GM23338 (cell line): ENCODE measurements around the gene BOK. TPM values are rescaled to one million over a fixed set of nuclear protein-coding genes. Genes with fewer than 3 reads are reported as not detected.
"Not testable (repeated sequence)": the region's sequence is repeated elsewhere in the genome, so short reads cannot be mapped to it uniquely, and the experiment has no call there.

Source experiments
- ATAC-seq: fragments of 200-7000 bp; cut with Tn5 transposase; 3 replicates; pipeline ENCODE4 v1.9.1; 2020
- DNase-seq: peaks from one replicate; pipeline ENCODE4 v3.0.0-alpha.2; 2015; ENCODE audit warnings: low spot score
- H2AFZ ChIP-seq: fragments of 200-600 bp; sonication (generic); 2 replicates; pipeline ENCODE4 v1.8.0; 2016; ENCODE audit warnings: antibody characterized with exemption, mild to moderate bottlenecking, moderate library complexity
- H3F3A ChIP-seq: fragments of 200-600 bp; sonication (generic); replicated peaks from 2 replicates; pipeline ENCODE4 v1.8.0; 2017; ENCODE audit warnings: antibody characterized with exemption, mixed run types, low read depth
- H3K27ac ChIP-seq: fragments of 200-600 bp; sonication (generic); 2 replicates; pipeline ENCODE4 v1.6.1; 2016; ENCODE audit warnings: low read depth
- H3K27me3 ChIP-seq: fragments of 200-600 bp; sonication (generic); 2 replicates; pipeline ENCODE4 v1.8.0; 2016; ENCODE audit warnings: mild to moderate bottlenecking, mixed run types, moderate library complexity; ENCODE audit not compliant: insufficient read depth
- H3K36me3 ChIP-seq: fragments of 200-600 bp; sonication (generic); 2 replicates; pipeline ENCODE4 v1.8.0; 2016; ENCODE audit warnings: mild to moderate bottlenecking; ENCODE audit not compliant: insufficient read depth
- H3K4me1 ChIP-seq: fragments of 200-600 bp; sonication (generic); 2 replicates; pipeline ENCODE4 v1.8.0; 2016; ENCODE audit warnings: mild to moderate bottlenecking, moderate library complexity; ENCODE audit not compliant: insufficient read depth
- H3K4me2 ChIP-seq: fragments of 200-600 bp; sonication (generic); 2 replicates; pipeline ENCODE4 v1.7.1; 2017; ENCODE audit warnings: mixed run types
- H3K4me3 ChIP-seq: fragments of 200-600 bp; sonication (generic); 2 replicates; pipeline ENCODE4 v1.6.1; 2016; ENCODE audit warnings: mixed run types
- H3K79me2 ChIP-seq: fragments of 200-600 bp; sonication (generic); replicated peaks from 2 replicates; pipeline ENCODE4 v1.8.0; 2017; ENCODE audit warnings: mild to moderate bottlenecking; ENCODE audit not compliant: insufficient read depth
- H3K9me2 ChIP-seq: fragments of 200-600 bp; sonication (generic); 2 replicates; pipeline ENCODE4 v1.8.0; 2017; ENCODE audit not compliant: insufficient read depth
- H4K20me1 ChIP-seq: fragments of 200-600 bp; sonication (generic); replicated peaks from 2 replicates; pipeline ENCODE4 v1.8.0; 2017; ENCODE audit warnings: mild to moderate bottlenecking; ENCODE audit not compliant: insufficient read depth
- H3K27ac Mint-ChIP-seq: 2 replicates; pipeline ENCODE4 v1.8.0; 2020; ENCODE audit warnings: inconsistent platforms, mild to moderate bottlenecking, moderate library complexity, mixed read lengths
- H3K27me3 Mint-ChIP-seq: 3 replicates; pipeline ENCODE4 v1.8.0; 2022; ENCODE audit warnings: low read depth, mild to moderate bottlenecking, moderate library complexity, mixed read lengths, inconsistent platforms; ENCODE audit not compliant: insufficient read depth, poor library complexity
- H3K36me3 Mint-ChIP-seq: 3 replicates; pipeline ENCODE4 v1.8.0; 2021; ENCODE audit warnings: low read depth, mild to moderate bottlenecking, inconsistent platforms, moderate library complexity, mixed read lengths
- H3K4me1 Mint-ChIP-seq: 3 replicates; pipeline ENCODE4 v1.8.0; 2020; ENCODE audit warnings: mild to moderate bottlenecking, inconsistent platforms, mixed read lengths
- H3K4me3 Mint-ChIP-seq: 3 replicates; pipeline ENCODE4 v1.8.0; 2021; ENCODE audit warnings: moderate library complexity, mild to moderate bottlenecking, inconsistent platforms, mixed read lengths
- H3K9me3 Mint-ChIP-seq: 3 replicates; pipeline ENCODE4 v1.8.0; 2020; ENCODE audit warnings: moderate library complexity, mild to moderate bottlenecking, inconsistent platforms, mixed read lengths
- EZH2 ChIP-seq: fragments of 200-600 bp; sonication (generic); IDR thresholded peaks from one replicate; pipeline ENCODE4 v1.8.0; 2017; ENCODE audit warnings: antibody characterized with exemption, mild to moderate bottlenecking, low read depth; ENCODE audit not compliant: unreplicated experiment
- EZH2phosphoT487 ChIP-seq: fragments of 200-600 bp; sonication (generic); IDR thresholded peaks from one replicate; pipeline ENCODE4 v1.8.1; 2018; ENCODE audit warnings: antibody characterized with exemption; ENCODE audit not compliant: unreplicated experiment
- JUNB ChIP-seq: IDR thresholded peaks from one replicate; pipeline ENCODE4 v1.6.1; 2016; ENCODE audit warnings: antibody characterized with exemption; ENCODE audit not compliant: unreplicated experiment
- NANOG ChIP-seq: IDR thresholded peaks from 2 replicates; pipeline ENCODE4 v1.6.1; 2016; ENCODE audit warnings: antibody characterized with exemption, borderline replicate concordance
- ZNF462 ChIP-seq: fragments of 250-450 bp; sonication (Bioruptor Pico); IDR thresholded peaks from 2 replicates; pipeline ENCODE4 v1.5.0; 2020; ENCODE audit warnings: mild to moderate bottlenecking, moderate library complexity
- polyA plus RNA-seq: library from polyadenylated mRNA; unstranded; fragments of >200 nt; fragmentation: Nextera tagmentation; extraction: Ambion mirVana; gene quantifications from 2 replicates; pipeline ENCODE4 v1.2.1, GENCODE V29; 2016
- total RNA-seq: library from RNA; depleted of rRNA; stranded (reverse); fragments of >200 nt; shearing (Covaris generic); gene quantifications from 2 replicates; pipeline ENCODE4 v1.2.3, GENCODE V29; 2014

BOK gene
- total and polyA plus RNA-seq, 2 experiments from 2014 or later, result 13.5 to 36.7 TPM

- ATAC-seq, result not testable (repeated sequence)
These were observed 31.3 kb downstream of the BOK start for GRCh38 chr2:241589863-241590262.

GRCh38 chr2:241590496-241591455 lies 32.2 kb downstream of the BOK start:
- peaks cover 32% of the 10 kb centered on the region for H3K9me3 Mint-ChIP-seq

More at GRCh38 chr2:241589863-241590262, 31.3 kb downstream of the BOK start:
- DNase-seq, H3K9me2 ChIP-seq, H3K27ac ChIP-seq, H3K27ac Mint-ChIP-seq, H3K27me3 Mint-ChIP-seq, H3F3A ChIP-seq, H3K36me3 Mint-ChIP-seq, H3K4me3 ChIP-seq, H2AFZ ChIP-seq, H3K27me3 ChIP-seq, H3K4me2 ChIP-seq, H3K79me2 ChIP-seq, H4K20me1 ChIP-seq, H3K4me1 Mint-ChIP-seq, H3K4me3 Mint-ChIP-seq, H3K4me1 ChIP-seq: not testable (repeated sequence)
- peaks cover 16% of the 10 kb centered on the region for H3K36me3 ChIP-seq
- H3K9me3 Mint-ChIP-seq, result peaks cover 40% of the 10 kb centered on the region

GRCh38 chr2:241592126-241592845 lies 33.7 kb downstream of the BOK start:
- Mint-ChIP-seq H3K27me3 (peaks cover 4% of the 10 kb centered on the region), H3K4me3 (no peak overlapping the region), H3K27ac (no peak overlapping the region; the same call in 1 of the 2 replicates), H3K36me3 (peaks cover 2% of the 10 kb centered on the region), H3K4me1 (no peaks in the 10 kb centered on the region; the same call in 2 of the 3 replicates), H3K9me3 (peaks cover 20% of the 10 kb centered on the region)
- ATAC-seq, result no peak
- Histone ChIP-seq H3K4me3 (no peak overlapping the region), H3K9me2 (no peaks in the 10 kb centered on the region), H3K4me1 (no peaks in the 10 kb centered on the region), H3K27me3 (no peaks in the 10 kb centered on the region), H3K27ac (no peak overlapping the region), H3K4me2 (no peak overlapping the region), H3K79me2 (no peaks in the 10 kb centered on the region), H3F3A (no peaks in the 10 kb centered on the region), H4K20me1 (0 out of 2 replicates have a peak, but pooled peaks cover 4% of the 10 kb centered on the region), H3K36me3 (peaks cover 5% of the 10 kb centered on the region), H2AFZ (no peak overlapping the region)
- DNase-seq, result no peak
- TF ChIP-seq ZNF462 (no peak), EZH2phosphoT487 (no peak), NANOG (no peak), JUNB (no peak), EZH2 (no peak)

More at GRCh38 chr2:241590496-241591455, 32.2 kb downstream of the BOK start:
- not testable (repeated sequence) for H3K27me3 Mint-ChIP-seq, H3K9me2 ChIP-seq, H3K79me2 ChIP-seq, H3K27me3 ChIP-seq, H3K27ac ChIP-seq, H4K20me1 ChIP-seq, DNase-seq, H2AFZ ChIP-seq, H3K4me1 Mint-ChIP-seq, H3K4me2 ChIP-seq, H3K4me3 ChIP-seq, H3K4me1 ChIP-seq, H3K36me3 Mint-ChIP-seq, H3K27ac Mint-ChIP-seq, ATAC-seq, H3K4me3 Mint-ChIP-seq, H3F3A ChIP-seq
- peaks cover 16% of the 10 kb centered on the region for H3K36me3 ChIP-seq
